ENCODE results near the gene CTU2. TPM values are rescaled to one million over a fixed set of nuclear protein-coding genes. Genes with fewer than 3 reads are reported as not detected.

CTU2 gene
- total and polyA plus RNA-seq, 9 of the 15 experiments (the other 6 are each of a cell fraction or from before 2014, with no cell fraction given) = 1.3 to 105 (median 23.2) TPM

- TF ChIP-seq GATAD2B (IDR thresholded peaks at IDR 0.05; ENCODE audit: borderline replicate concordance) (no peak), HEY1 (CRISPR knock-in tag; IDR thresholded peaks at IDR 0.05; ENCODE audit: borderline replicate concordance) (no peak), SUPT5H (IDR thresholded peaks at IDR 0.05) (no peak; the same call in 1 of the 2 replicates), SIX5 (IDR thresholded peaks at IDR 0.05; ENCODE audit: borderline replicate concordance in 1 of 2, insufficient read depth in 1 of 2, low read depth in 1 of 2, low read length in 2 of 2) (no peak), TARDBP (IDR thresholded peaks at IDR 0.05) (peak; percentile 38; the same call in 1 of the 2 replicates), E2F3 (CRISPR knock-in tag; IDR thresholded peaks at IDR 0.05) (no peak), ETS2 (tag; IDR thresholded peaks at IDR 0.05; ENCODE audit: borderline replicate concordance, poor library complexity, severe bottlenecking) (no peak), ZNF830 (CRISPR knock-in tag; IDR thresholded peaks at IDR 0.05) (no peak), NFIX (CRISPR knock-in tag; IDR thresholded peaks at IDR 0.05; ENCODE audit: low read depth) (no peak), FOXM1 (IDR thresholded peaks at IDR 0.05; ENCODE audit: low read depth) (no peak), FOXM1 (CRISPR knock-in tag; IDR thresholded peaks at IDR 0.05; ENCODE audit: low read depth) (no peak), RBM34 (IDR thresholded peaks at IDR 0.05; ENCODE audit: borderline replicate concordance, insufficient read depth, low read length) (no peak), POLR2AphosphoS2 (IDR thresholded peaks at IDR 0.05; ENCODE audit: low read length) (no peak), ZNF57 (CRISPR knock-in tag; IDR thresholded peaks at IDR 0.05) (no peak), USF1 (CRISPR knock-in tag; IDR thresholded peaks at IDR 0.05) (0 out of 2 replicates have a peak, but pooled peaks have one; percentile 17), WHSC1 (IDR thresholded peaks at IDR 0.05; ENCODE audit: low read length) (no peak), CREB5 (CRISPR knock-in tag; IDR thresholded peaks at IDR 0.05) (no peak), ZFP1 (CRISPR knock-in tag; IDR thresholded peaks at IDR 0.05) (no peak), SNRNP70 (optimal IDR thresholded peaks at IDR 0.05; ENCODE audit: low read depth, low read length) (no peak), HMG20B (CRISPR knock-in tag; IDR thresholded peaks at IDR 0.05) (no peak), NCOA2 (IDR thresholded peaks at IDR 0.05; ENCODE audit: partially characterized antibody in 2 of 2) (no peak), NCOA6 (IDR thresholded peaks at IDR 0.05) (no peak), MCM3 (IDR thresholded peaks at IDR 0.05) (no peak), ZNF785 (CRISPR knock-in tag; IDR thresholded peaks at IDR 0.05) (no peak), STAT5B (CRISPR knock-in tag; IDR thresholded peaks at IDR 0.05) (no peak), KLF16 (IDR thresholded peaks at IDR 0.05) (no peak), ARNT (IDR thresholded peaks at IDR 0.05) (no peak)
- TF ChIP-seq, protein P1, sequence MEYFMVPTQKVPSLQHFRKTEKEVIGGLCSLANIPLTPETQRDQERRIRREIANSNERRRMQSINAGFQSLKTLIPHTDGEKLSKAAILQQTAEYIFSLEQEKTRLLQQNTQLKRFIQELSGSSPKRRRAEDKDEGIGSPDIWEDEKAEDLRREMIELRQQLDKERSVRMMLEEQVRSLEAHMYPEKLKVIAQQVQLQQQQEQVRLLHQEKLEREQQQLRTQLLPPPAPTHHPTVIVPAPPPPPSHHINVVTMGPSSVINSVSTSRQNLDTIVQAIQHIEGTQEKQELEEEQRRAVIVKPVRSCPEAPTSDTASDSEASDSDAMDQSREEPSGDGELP (CRISPR knock-in tag; IDR thresholded peaks at IDR 0.05; ENCODE audit: borderline replicate concordance) = no peak
- TF ChIP-seq, protein P2, sequence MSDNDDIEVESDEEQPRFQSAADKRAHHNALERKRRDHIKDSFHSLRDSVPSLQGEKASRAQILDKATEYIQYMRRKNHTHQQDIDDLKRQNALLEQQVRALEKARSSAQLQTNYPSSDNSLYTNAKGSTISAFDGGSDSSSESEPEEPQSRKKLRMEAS (CRISPR knock-in tag; IDR thresholded peaks at IDR 0.05) = peak; percentile 87
Observed at GRCh38 chr16:88686439-88687253, 19.7 kb upstream of the CTU2 start, which contains the start of gene SNAI3 (continued).
